GM12878 (cell line): ENCODE measurements around the gene PTK6. TPM values are rescaled to one million over a fixed set of nuclear protein-coding genes. Genes with fewer than 3 reads are reported as not detected.

Source experiments
- ATAC-seq: fragments of 200-7000 bp; cut with Tn5 transposase; 3 replicates; pipeline ENCODE4 v1.9.1; 2020; ENCODE audit warnings: mild to moderate bottlenecking, moderate library complexity
- BruUV-seq: library from RNA; stranded (reverse); fragments of 400-500 nt; replicated peaks from 2 replicates; lab custom pipeline; 2021; lab: Mats Ljungman, UMichigan
- CTCF ChIA-PET: fragments of 300-600 bp; sonication (Branson Sonifier 250); formaldehyde crosslinking; extraction: SDS; loops from one replicate; lab custom pipeline; 2021; ENCODE audit warnings: inconsistent platforms; lab: Yijun Ruan, JAX
- POLR2A ChIA-PET: fragments of 350-600 bp; formaldehyde crosslinking; extraction: SDS; loops from one replicate; lab custom pipeline; 2021; ENCODE audit warnings: inconsistent platforms; lab: Charles Lee
- RAD21 ChIA-PET: fragments of 300-600 bp; sonication (Branson Sonifier 250); formaldehyde crosslinking; loops from one replicate; lab custom pipeline; 2023; ENCODE audit warnings: antibody characterized with exemption; ENCODE audit not compliant: unreplicated experiment; lab: Charles Lee
- SMC1A ChIA-PET: fragments of 300-600 bp; sonication (Branson Sonifier 250); formaldehyde crosslinking; loops from one replicate; lab custom pipeline; 2023; ENCODE audit not compliant: unreplicated experiment, uncharacterized antibody; lab: Charles Lee
- DNase-seq: peaks from one replicate; pipeline ENCODE4 v3.0.0-alpha.2; 2011; ENCODE audit warnings: low read depth, low spot score
- FAIRE-seq: peaks from 3 replicates; lab custom pipeline; 2011; peaks lifted over from hg19 to GRCh38; lab: Jason Lieb, UNC
- H2AFZ ChIP-seq: 2 replicates; pipeline ENCODE4 v1.6.0; 2011; ENCODE audit warnings: low read depth, low read length, control low read depth; ENCODE audit not compliant: control insufficient read depth
- H3K27ac ChIP-seq: 2 replicates; pipeline ENCODE4 v1.5.1; 2011; ENCODE audit warnings: control low read depth; ENCODE audit not compliant: control insufficient read depth, insufficient read depth
- H3K27me3 ChIP-seq, 2 experiments: replicated peaks in 1 of 2; 2 replicates each; pipeline versions ENCODE4 v1.6.0 to v1.6.1; 2011; ENCODE audit warnings: low read length in 1 of 2; ENCODE audit not compliant: control insufficient read depth in 2 of 2, insufficient read depth in 2 of 2
- H3K36me3 ChIP-seq, 2 experiments: 2 replicates each; pipeline ENCODE4 v1.5.1; 2011; ENCODE audit warnings: low read length in 1 of 2; ENCODE audit not compliant: control insufficient read depth in 2 of 2, insufficient read depth in 2 of 2
- H3K4me1 ChIP-seq: 2 replicates; pipeline ENCODE4 v1.6.1; 2011; ENCODE audit warnings: mild to moderate bottlenecking, low read length, moderate library complexity, mixed read lengths; ENCODE audit not compliant: control insufficient read depth, insufficient read depth
- H3K4me2 ChIP-seq: 2 replicates; pipeline ENCODE4 v1.6.0; 2011; ENCODE audit warnings: control low read depth; ENCODE audit not compliant: control insufficient read depth, insufficient read depth
- H3K4me3 ChIP-seq: fragments of 200-600 bp; sonication (generic); 2 replicates; pipeline ENCODE4 v1.5.1; 2016
- H3K79me2 ChIP-seq: 2 replicates; pipeline ENCODE4 v1.6.0; 2011; ENCODE audit warnings: low read length; ENCODE audit not compliant: control insufficient read depth, insufficient read depth
- H3K9ac ChIP-seq: 2 replicates; pipeline ENCODE4 v1.8.0; 2011; ENCODE audit warnings: low read length, control low read depth, mixed read lengths; ENCODE audit not compliant: control insufficient read depth, insufficient read depth
- H3K9me3 ChIP-seq: replicated peaks from 3 replicates; pipeline ENCODE4 v1.5.1; 2011; ENCODE audit warnings: mild to moderate bottlenecking, low read length; ENCODE audit not compliant: control insufficient read depth, insufficient read depth
- H4K20me1 ChIP-seq: 2 replicates; pipeline ENCODE4 v1.6.0; 2011; ENCODE audit not compliant: control insufficient read depth, insufficient read depth
- ATF7 ChIP-seq: fragments of 450-650 bp; IDR thresholded peaks from 2 replicates; pipeline ENCODE4 v1.6.1; 2016; ENCODE audit warnings: low read depth, mild to moderate bottlenecking
- CEBPZ ChIP-seq: fragments of 150-350 bp; IDR thresholded peaks from 2 replicates; pipeline ENCODE4 v1.6.1; 2016; ENCODE audit warnings: low read depth, low read length
- GABPA ChIP-seq: IDR thresholded peaks from 2 replicates; pipeline ENCODE4 v1.6.1; 2014; ENCODE audit warnings: antibody characterized with exemption, low read depth, mild to moderate bottlenecking, inconsistent platforms
- MLLT1 ChIP-seq: fragments of 450-650 bp; IDR thresholded peaks from 2 replicates; pipeline ENCODE4 v1.6.1; 2016; ENCODE audit warnings: mild to moderate bottlenecking
- MXI1 ChIP-seq: fragments of 150-350 bp; IDR thresholded peaks from 2 replicates; pipeline ENCODE4 v1.6.1; 2011; ENCODE audit warnings: low read depth, mild to moderate bottlenecking, inconsistent platforms, low read length, improper control_type of control experiment
- MYB ChIP-seq: fragments of 150-350 bp; IDR thresholded peaks from 2 replicates; pipeline ENCODE4 v1.6.1; 2014; ENCODE audit warnings: mild to moderate bottlenecking, low read depth, low read length, borderline replicate concordance
- PML ChIP-seq: IDR thresholded peaks from 2 replicates; pipeline ENCODE4 v1.6.1; 2012; ENCODE audit warnings: low read length, inconsistent platforms
- RCOR1 ChIP-seq: conservative IDR thresholded peaks from 2 replicates; pipeline ENCODE4 v1.6.1; 2012; ENCODE audit warnings: low read depth, low read length, improper control_type of control experiment
- RUNX3 ChIP-seq: IDR thresholded peaks from 2 replicates; pipeline ENCODE4 v1.6.1; 2012; ENCODE audit warnings: low read length, inconsistent platforms
- SUZ12 ChIP-seq: fragments of 200-600 bp; sonication (generic); IDR thresholded peaks from one replicate; pipeline ENCODE4 v1.6.1; 2018; ENCODE audit warnings: antibody characterized with exemption, mild to moderate bottlenecking; ENCODE audit not compliant: unreplicated experiment
- TAF1 ChIP-seq: IDR thresholded peaks from 2 replicates; pipeline ENCODE4 v1.6.1; 2011; ENCODE audit warnings: mild to moderate bottlenecking, low read depth, low read length, borderline replicate concordance
- TCF7 ChIP-seq: IDR thresholded peaks from 2 replicates; pipeline ENCODE4 v1.6.1; 2014; ENCODE audit warnings: antibody characterized with exemption, borderline replicate concordance
- YBX1 ChIP-seq: fragments of 450-650 bp; IDR thresholded peaks from 2 replicates; pipeline ENCODE4 v1.6.1; 2016; ENCODE audit warnings: antibody characterized with exemption
- WGBS: methylation state at CpG from one replicate; pipeline ENCODE4 v1.1.6; 2016; ENCODE audit warnings: low lambda C conversion rate; ENCODE audit not compliant: insufficient replicate concordance, insufficient coverage; ENCODE audit errors: missing lambda C conversion rate; 5-methylcytosine and 5-hydroxymethylcytosine counted together
- in situ Hi-C: fragments of 300-500 bp; cut with MboI; formaldehyde crosslinking; loops from 9 replicates; pipeline ENCODE4 v1.14.3; 2018; ENCODE audit warnings: mixed read lengths
- intact Hi-C: fragments of 100-400 bp; cut with micrococcal nuclease; formaldehyde crosslinking; loops from one replicate; pipeline ENCODE4 v1.14.2; 2022; ENCODE audit not compliant: unreplicated experiment
- polyA plus RNA-seq, 11 experiments: library from polyadenylated mRNA; depleted of rRNA in 4 of 11; unstranded in 6 of 11; stranded (reverse) in 5 of 11; fragments of >200 nt; fragmentation: Nextera tagmentation in 4 of 11; fragmentation: Illumina TruSeq in 1 of 11; extraction: Ambion mirVana in 4 of 11; extraction: Trizol in 1 of 11; gene quantifications; 1 replicate in 1 of 11; 2 replicates in 10 of 11; pipeline versions ENCODE4 v1.2.1 to v1.2.3, GENCODE V29; 2011 to 2016; ENCODE audit warnings: inconsistent platforms in 2 of 11, missing spikeins in 2 of 11, low read depth in 1 of 11
- total RNA-seq, 4 experiments: library from RNA; depleted of rRNA in 3 of 4; stranded (reverse); fragments of >200 nt in 3 of 4; fragmentation: Illumina TruSeq in 1 of 4; extraction: Trizol in 1 of 4; gene quantifications; 2 replicates each; pipeline versions ENCODE4 v1.2.1 to v1.2.3, GENCODE V29; 2013 to 2021
- TF ChIP-seq, protein P1 (sequence below): IDR thresholded peaks from 2 replicates; pipeline ENCODE4 v1.6.1; 2012; ENCODE audit warnings: low read depth, low read length, improper control_type of control experiment
- TF ChIP-seq, protein P2 (sequence below): IDR thresholded peaks from 2 replicates; pipeline ENCODE4 v1.6.1; 2012; ENCODE audit warnings: low read length, inconsistent platforms

PTK6 gene
- total and polyA plus RNA-seq, 10 of the 15 experiments (the other 5 are each of a cell fraction or from before 2014, with no cell fraction given): 0.02 to 0.21 (median 0.09) TPM; not detected in 3

DNA sequence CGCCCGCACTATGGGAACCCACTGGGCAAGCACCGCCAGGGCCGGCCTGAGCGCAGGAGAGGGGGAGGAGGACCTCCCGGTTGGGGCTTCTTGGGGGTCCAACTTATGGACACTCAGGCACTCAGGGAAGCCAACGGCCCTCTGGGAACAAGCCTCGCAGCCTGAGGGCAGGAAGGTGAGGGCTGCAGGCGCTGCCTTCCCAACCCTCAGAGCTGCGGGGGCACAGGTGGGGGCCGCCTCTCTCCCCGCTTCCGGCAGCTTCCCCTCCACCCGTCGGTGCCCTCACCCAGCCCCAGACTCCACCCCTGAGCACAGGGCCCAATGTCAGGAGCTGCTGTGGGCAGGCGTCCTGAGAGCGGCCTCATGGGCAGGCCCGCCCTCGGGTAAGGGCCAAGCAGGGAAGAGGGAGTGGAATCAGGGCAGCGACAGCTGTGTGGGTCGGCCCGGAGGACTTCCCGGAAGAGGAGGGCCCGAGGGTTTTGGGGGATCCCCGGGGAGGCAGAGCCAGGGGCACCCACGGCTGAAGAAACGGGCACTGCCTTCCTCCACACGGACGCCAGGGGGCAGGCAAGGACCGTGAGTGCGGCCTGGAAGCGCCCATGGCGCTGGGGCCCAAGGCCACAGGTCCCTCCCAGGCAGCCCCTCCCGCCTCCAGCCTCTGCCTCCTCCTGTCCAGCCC, 488 bp upstream of the PTK6 start:
- Histone ChIP-seq H3K27ac (peak overlapping the region; percentile 82), H4K20me1 (no peaks in the 10 kb centered on the region), H3K4me1 (peaks cover 20% of the 10 kb centered on the region), H3K9me3 (no peaks in the 10 kb centered on the region), H3K4me2 (peak overlapping the region; percentile 77), H3K79me2 (no peaks in the 10 kb centered on the region), H3K4me3 (peak overlapping the region; percentile 63), H3K9ac (peak overlapping the region; percentile 70), H3K36me3 (no peaks in the 10 kb centered on the region), H3K27me3 (no peaks in the 10 kb centered on the region), H2AFZ (peak overlapping the region; percentile 87)
- ATAC-seq (peak; percentile 97), FAIRE-seq (peak; percentile 98), DNase-seq (peak; percentile 93)
- ChIA-PET POLR2A (interaction anchor here (0.7 to 2.3 kb wide), 13 partner anchors 13 to 502 kb away, joined by 3 to 33 read pairs (median 4); partner anchors contain the start of genes GMEB2, HELZ2, PPDPF and RTEL1), SMC1A (interaction anchor here (1.0 to 2.6 kb wide), 20 partner anchors 8 to 582 kb away, joined by 3 to 16 read pairs (median 4); partner anchors contain the start of genes ARFGAP1, FNDC11, HELZ2 and RTEL1), RAD21 (interaction anchor here (0.6 to 3.2 kb wide), 47 partner anchors 9 to 541 kb away, joined by 3 to 41 read pairs (median 5); partner anchors contain the start of genes ARFRP1, GMEB2, HELZ2 and LIME1), CTCF (interaction anchor here (0.5 to 2.9 kb wide), 40 partner anchors 10 to 583 kb away, joined by 3 to 25 read pairs (median 4); partner anchors contain the start of genes FNDC11, HELZ2, LIME1 and PPDPF)
- no TSS peak for BruUV-seq
- in situ Hi-C loops (no loop called here), intact Hi-C loops (loop anchor here (1.0 to 5.0 kb wide), 7 partner anchors 16 to 585 kb away; partner anchors contain the start of gene GMEB2)
- under 1% methylated on average over 33 of the region's 34 CpGs for WGBS
- TF ChIP-seq GABPA (peak; percentile 83), SUZ12 (no peak), MXI1 (peak; percentile 12; the same call in 1 of the 2 replicates), RCOR1 (no peak), ATF7 (peak; percentile 66), YBX1 (no peak), MLLT1 (0 out of 2 replicates have a peak, but pooled peaks have one; percentile 31), MYB (no peak), RUNX3 (no peak; the same call in 1 of the 2 replicates), TAF1 (peak; percentile 35; the same call in 1 of the 2 replicates), PML (no peak), TCF7 (no peak), CEBPZ (no peak)
- TF ChIP-seq, protein P1, sequence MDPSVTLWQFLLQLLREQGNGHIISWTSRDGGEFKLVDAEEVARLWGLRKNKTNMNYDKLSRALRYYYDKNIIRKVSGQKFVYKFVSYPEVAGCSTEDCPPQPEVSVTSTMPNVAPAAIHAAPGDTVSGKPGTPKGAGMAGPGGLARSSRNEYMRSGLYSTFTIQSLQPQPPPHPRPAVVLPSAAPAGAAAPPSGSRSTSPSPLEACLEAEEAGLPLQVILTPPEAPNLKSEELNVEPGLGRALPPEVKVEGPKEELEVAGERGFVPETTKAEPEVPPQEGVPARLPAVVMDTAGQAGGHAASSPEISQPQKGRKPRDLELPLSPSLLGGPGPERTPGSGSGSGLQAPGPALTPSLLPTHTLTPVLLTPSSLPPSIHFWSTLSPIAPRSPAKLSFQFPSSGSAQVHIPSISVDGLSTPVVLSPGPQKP: 0 out of 2 replicates have a peak, but pooled peaks have one; percentile 39
- TF ChIP-seq, protein P2, sequence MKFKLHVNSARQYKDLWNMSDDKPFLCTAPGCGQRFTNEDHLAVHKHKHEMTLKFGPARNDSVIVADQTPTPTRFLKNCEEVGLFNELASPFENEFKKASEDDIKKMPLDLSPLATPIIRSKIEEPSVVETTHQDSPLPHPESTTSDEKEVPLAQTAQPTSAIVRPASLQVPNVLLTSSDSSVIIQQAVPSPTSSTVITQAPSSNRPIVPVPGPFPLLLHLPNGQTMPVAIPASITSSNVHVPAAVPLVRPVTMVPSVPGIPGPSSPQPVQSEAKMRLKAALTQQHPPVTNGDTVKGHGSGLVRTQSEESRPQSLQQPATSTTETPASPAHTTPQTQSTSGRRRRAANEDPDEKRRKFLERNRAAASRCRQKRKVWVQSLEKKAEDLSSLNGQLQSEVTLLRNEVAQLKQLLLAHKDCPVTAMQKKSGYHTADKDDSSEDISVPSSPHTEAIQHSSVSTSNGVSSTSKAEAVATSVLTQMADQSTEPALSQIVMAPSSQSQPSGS: no peak
